ENCODE results near the gene ARID1B.

ARID1B gene

DNA sequence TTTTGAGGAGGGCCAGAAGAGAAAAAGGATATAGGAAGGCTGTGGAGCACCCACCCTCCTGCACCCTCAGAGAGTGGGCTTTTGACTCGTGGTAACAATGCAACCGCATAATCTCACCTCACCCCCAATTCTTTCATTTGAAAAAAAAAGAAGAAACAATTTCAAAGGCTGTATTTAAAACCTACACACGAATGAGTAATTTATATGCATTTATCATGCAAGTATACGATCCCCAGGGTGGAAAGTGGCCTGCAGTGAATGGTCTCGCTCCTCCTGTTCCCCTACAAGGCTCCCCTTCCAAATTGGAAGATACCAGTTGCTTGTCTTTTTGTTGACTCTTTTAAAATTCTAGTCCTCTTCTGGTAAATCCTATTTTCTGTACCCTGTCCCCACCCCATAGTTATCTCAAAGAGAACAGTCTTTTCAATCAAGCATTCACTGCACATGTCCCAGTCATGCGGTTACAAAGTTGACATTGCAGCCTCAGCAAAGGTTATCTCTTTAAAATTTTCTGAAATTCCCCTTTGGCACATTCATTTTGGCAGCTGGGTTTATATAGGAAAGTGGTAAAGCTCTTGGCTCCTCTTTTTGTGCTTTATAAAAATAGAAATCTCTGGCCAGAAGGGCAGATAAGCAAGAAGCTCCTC lies 110.6 kb downstream of the ARID1B start:
- H3K4me3 ChIP-seq (ENCODE audit: low read depth, low read length), result no peak overlapping the region
- DNase-seq, result no peak
- H3K4me1 ChIP-seq, result peaks cover 23% of the 10 kb centered on the region
- TF ChIP-seq, protein P1, sequence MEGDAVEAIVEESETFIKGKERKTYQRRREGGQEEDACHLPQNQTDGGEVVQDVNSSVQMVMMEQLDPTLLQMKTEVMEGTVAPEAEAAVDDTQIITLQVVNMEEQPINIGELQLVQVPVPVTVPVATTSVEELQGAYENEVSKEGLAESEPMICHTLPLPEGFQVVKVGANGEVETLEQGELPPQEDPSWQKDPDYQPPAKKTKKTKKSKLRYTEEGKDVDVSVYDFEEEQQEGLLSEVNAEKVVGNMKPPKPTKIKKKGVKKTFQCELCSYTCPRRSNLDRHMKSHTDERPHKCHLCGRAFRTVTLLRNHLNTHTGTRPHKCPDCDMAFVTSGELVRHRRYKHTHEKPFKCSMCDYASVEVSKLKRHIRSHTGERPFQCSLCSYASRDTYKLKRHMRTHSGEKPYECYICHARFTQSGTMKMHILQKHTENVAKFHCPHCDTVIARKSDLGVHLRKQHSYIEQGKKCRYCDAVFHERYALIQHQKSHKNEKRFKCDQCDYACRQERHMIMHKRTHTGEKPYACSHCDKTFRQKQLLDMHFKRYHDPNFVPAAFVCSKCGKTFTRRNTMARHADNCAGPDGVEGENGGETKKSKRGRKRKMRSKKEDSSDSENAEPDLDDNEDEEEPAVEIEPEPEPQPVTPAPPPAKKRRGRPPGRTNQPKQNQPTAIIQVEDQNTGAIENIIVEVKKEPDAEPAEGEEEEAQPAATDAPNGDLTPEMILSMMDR (IDR thresholded peaks at IDR 0.05; ENCODE audit: low read depth, low read length), result no peak
- no peaks in the 10 kb centered on the region for H3K36me3 ChIP-seq
- no peaks in the 10 kb centered on the region for H3K9me3 ChIP-seq
- no peaks in the 10 kb centered on the region for H3K27me3 ChIP-seq

DNA sequence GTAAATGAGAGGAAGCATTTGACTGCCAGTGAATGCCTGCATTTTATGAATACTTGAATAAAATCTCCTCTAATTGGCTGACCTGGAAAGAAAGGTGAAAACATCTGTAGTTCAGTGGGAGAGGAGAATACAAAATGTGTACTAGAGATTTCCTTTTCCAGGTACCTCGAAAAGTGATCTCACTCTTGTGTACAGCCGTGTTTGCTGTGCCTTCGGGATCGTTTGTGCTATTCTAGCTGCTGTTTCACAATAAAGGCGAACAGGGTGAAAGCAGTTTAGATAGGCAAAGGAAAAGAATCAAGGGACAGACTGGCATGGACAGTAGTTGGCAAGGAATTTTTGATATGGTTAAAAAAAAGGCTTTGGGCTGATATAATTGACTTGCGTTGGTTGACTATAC lies 112.3 kb downstream of the ARID1B start:
- no peaks in the 10 kb centered on the region for H3K36me3 ChIP-seq
- H3K4me3 ChIP-seq (ENCODE audit: low read depth, low read length), result no peak overlapping the region
- H3K27me3 ChIP-seq, result no peaks in the 10 kb centered on the region
- DNase-seq, result no peak
- peaks cover 23% of the 10 kb centered on the region for H3K4me1 ChIP-seq
- TF ChIP-seq, protein P1 (IDR thresholded peaks at IDR 0.05; ENCODE audit: low read depth, low read length), result no peak
- no peaks in the 10 kb centered on the region for H3K9me3 ChIP-seq

DNA sequence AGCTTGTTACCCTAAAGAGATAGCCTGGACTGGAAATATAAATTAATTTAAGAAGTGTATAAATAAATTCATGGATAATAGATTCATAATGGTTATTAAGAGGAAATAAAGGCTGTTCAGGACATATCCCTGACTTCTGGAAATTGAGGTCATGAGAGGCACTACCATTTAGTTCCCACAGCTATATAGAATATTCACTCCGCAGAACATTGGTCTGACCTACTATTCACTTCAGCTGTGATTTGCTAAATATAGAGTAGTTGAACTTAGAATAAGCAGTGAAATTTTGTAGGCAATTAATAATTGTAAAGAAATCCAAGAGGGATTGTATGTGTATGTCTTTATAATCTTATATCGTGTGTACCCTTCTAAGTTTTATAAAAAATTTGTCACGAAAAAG lies 112.8 kb downstream of the ARID1B start:
- H3K36me3 ChIP-seq, result no peaks in the 10 kb centered on the region
- TF ChIP-seq, protein P1 (IDR thresholded peaks at IDR 0.05; ENCODE audit: low read depth, low read length), result no peak
- DNase-seq, result no peak
- H3K9me3 ChIP-seq, result no peaks in the 10 kb centered on the region
- H3K4me1 ChIP-seq, result peaks cover 23% of the 10 kb centered on the region
- no peak overlapping the region for H3K4me3 ChIP-seq (ENCODE audit: low read depth, low read length)
- no peaks in the 10 kb centered on the region for H3K27me3 ChIP-seq

DNA sequence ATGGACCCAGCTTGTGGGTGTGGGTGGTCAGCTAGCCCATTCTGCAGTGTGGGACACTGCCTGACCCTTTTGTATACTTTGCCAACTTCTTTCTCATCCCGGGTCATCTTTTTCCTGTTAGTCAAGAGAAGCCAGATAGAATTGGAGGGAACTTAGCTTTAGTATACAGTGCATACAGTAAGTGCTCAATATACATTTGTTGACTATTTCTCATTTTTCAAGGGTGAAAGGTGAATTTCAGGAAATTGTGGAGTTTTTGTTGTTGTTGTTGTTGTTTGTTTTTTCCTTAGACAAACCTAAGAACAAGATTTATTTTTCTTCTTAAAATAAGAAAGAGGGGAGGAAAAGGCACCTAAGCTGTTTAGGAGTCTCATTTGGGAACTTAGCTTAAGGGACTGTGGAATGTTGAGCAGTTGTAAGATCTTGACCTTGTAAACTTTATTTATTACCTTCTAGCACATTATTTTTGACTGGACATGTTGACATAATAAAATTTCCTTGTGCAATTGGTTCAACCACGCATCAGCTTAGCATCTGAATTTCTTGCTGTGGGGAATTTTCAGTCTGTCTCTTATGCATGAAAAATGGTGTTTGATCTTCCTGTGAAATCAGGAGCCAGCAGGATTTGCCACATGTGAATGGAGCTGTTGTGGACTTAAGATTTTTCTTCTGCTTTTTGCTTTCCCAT lies 113.6 kb downstream of the ARID1B start:
- no peak overlapping the region for H3K4me3 ChIP-seq (ENCODE audit: low read depth, low read length)
- H3K9me3 ChIP-seq, result no peaks in the 10 kb centered on the region
- no peak for DNase-seq
- TF ChIP-seq, protein P1 (IDR thresholded peaks at IDR 0.05; ENCODE audit: low read depth, low read length), result no peak
- H3K36me3 ChIP-seq, result no peaks in the 10 kb centered on the region
- no peaks in the 10 kb centered on the region for H3K27me3 ChIP-seq
- H3K4me1 ChIP-seq, result peaks cover 21% of the 10 kb centered on the region

DNA sequence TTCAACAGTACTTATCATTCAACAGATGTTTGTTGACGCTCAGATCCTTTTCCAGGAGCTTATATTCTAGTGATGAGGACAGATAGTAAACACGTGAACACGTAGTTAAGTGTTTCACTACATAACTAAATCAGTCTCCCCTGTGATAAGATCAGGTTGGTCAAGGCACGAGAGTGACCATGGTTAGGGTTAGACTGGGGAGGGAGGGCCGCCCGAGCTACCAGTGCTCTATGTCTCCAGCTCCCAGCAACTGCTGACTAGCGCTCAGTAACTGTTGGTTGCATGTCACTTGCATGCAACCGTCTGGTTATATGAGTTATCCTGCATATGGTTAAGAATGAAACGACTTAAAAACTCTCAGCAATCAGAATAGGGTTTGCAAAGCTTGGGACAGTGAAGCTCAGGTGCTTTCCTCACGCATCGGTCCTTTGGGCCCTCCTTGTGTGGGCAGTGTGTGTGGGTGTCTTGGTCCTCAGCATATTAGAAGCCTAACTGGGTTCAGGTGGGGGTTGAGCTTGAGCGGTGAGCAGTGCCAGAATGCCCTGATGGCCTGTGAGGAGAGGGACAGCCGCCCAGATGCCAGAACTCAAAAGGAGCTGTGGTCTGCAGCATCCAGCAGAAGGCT lies 120.8 kb downstream of the ARID1B start:
- Histone ChIP-seq H3K9me3 (no peaks in the 10 kb centered on the region), H3K4me1 (peaks cover 20% of the 10 kb centered on the region), H3K4me3 (ENCODE audit: low read depth, low read length) (no peak overlapping the region), H3K36me3 (no peaks in the 10 kb centered on the region; the same call in 1 of the 2 replicates), H3K27me3 (no peaks in the 10 kb centered on the region)
- DNase-seq, result no peak
- TF ChIP-seq, protein P1 (IDR thresholded peaks at IDR 0.05; ENCODE audit: low read depth, low read length), result no peak

DNA sequence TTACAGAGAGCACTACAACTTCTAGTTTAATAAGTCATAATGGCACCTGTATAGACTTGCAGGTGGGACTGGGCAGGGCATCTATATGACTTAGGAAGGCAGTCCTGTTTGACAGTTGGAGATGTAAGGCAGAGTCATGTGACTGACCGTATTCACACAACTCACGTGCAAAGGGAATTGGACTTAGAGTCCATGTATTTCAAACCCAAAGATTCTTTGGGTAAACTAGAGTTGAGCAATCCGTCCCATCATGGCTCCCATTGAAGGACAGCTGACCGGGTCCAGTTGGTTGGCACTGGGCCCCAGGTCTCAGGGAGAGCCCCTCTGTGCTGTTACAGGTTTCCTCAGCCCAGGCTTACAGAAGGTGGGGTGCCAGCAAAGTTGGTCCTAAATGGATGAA lies 121.9 kb downstream of the ARID1B start:
- TF ChIP-seq, protein P1 (IDR thresholded peaks at IDR 0.05; ENCODE audit: low read depth, low read length), result no peak
- DNase-seq, result no peak
- Histone ChIP-seq H3K4me1 (peaks cover 20% of the 10 kb centered on the region), H3K36me3 (no peaks in the 10 kb centered on the region; the same call in 1 of the 2 replicates), H3K4me3 (ENCODE audit: low read depth, low read length) (no peak overlapping the region), H3K27me3 (no peaks in the 10 kb centered on the region), H3K9me3 (no peaks in the 10 kb centered on the region)
